GM18508 (cell line): ENCODE measurements around the gene KPNA6.
"Not testable (repeated sequence)": the region's sequence is repeated elsewhere in the genome, so short reads cannot be mapped to it uniquely, and the experiment has no call there.

Source experiments
- ATAC-seq: cut with Tn5 transposase; IDR thresholded peaks from one replicate; pipeline ENCODE4 v1.9.1; 2021; ENCODE audit warnings: moderate number of reproducible peaks; ENCODE audit not compliant: insufficient read depth, unreplicated experiment

The KPNA6 gene

DNA sequence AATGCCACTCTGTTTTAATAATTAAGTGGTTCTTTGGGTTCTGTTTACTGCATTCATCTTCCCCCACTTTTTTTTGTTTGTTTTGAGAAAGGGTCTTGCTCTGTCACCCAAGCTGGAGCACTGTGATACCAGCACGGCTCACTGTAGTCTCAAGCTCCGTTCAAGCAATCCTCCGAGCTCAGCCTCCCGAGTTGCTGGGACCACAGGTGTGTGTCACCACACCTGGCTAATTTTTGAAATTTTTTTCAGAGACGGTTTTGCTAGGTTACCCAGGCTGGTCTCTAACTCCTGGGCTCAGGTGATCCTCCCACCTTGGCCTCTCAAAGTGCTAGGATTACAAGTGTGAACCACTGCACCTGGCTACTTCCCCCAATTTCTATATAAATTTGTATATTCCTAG is 29.3 kb downstream of the KPNA6 start:
- ATAC-seq: no peak

DNA sequence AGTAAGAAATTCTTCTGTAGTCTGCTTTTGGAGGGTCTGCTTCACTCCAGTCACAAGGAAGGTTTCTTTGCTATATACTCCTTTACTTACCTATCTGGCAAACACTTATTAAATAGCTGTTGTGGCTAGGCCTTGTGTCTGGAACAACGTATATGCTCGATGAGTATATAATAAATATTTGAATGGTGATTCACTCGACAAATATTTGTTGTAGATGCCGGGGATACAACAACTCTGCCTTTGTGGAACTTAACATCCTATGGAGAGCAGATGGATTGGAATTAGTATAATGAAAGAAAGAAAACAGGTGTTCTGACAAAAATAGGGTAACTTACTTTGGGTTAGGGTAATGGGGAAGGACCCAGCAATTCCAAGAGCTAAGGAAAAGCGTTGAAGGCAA is 31.1 kb downstream of the KPNA6 start:
- no peak for ATAC-seq

DNA sequence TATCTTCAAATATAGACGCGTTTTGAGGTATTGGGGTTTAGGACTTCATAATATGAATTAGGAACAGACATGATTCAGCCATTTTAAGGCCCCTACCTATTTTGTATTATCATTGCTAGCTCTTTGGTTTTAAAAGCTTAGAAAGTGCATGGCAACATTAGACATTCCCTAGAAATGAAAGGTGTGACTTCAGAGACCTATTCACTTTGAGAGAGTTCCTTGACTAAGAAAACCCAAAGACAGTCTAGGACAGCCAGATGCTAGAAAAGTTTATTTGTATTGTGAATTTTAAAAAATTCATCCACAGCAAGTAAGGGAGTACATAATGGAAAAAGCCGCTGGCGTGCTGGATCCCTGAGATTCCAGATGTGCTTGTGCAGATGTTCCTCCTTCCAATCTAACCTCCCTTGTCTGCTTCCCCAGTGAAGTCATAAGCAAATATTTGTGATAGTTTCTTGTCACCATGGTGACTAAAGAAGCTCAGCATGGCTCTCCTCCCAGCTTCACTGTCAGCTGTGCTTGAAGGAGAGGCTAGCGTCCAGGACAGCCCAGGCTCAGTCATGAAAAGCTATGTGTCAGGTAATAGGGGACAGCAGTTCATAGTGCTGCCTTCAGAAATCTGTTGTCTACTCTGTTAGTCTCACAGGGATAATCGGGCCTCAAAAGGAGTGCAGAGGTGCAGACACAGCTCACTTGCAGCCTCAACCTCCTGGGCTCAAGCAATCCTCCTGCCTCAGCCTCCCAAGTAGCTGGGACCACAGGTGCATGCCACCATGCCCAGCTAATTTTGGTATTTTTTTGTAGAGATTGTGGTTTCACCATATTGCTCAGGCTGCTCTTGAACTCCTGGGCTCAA is 34.8 kb downstream of the KPNA6 start:
- no peak for ATAC-seq

- not testable (repeated sequence) for ATAC-seq
Observed at GRCh38 chr1:32143302-32143695, 35.4 kb downstream of the KPNA6 start.

GRCh38 chr1:32144033-32144432 is 36.2 kb downstream of the KPNA6 start:
- ATAC-seq: no peak

- not testable (repeated sequence) for ATAC-seq
Observed at GRCh38 chr1:32147799-32148198, 39.9 kb downstream of the KPNA6 start.

- ATAC-seq: no peak
Observed at GRCh38 chr1:32150847-32151246, 43.0 kb downstream of the KPNA6 start.

GRCh38 chr1:32151319-32151787 is 43.5 kb downstream of the KPNA6 start:
- ATAC-seq: no peak

DNA sequence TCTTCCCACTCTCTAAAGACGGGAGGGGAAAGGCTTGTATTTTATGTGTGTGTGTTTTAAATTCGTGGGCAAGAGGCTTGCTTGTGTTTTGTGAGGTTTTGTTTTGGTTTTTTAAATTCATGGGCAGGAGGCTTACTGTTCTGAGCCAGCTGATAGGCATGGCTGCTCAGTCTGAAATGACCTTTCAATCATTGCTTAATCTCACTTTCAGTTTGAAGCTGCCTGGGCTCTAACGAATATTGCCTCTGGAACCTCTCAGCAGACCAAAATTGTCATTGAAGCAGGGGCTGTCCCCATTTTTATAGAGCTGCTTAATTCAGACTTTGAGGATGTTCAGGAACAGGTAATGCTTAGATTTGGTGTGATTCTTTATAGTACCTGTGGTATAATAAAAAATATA is 51.3 kb downstream of the KPNA6 start:
- ATAC-seq: no peak

- no peak for ATAC-seq
Observed at GRCh38 chr1:32163405-32163804, 55.5 kb downstream of the KPNA6 start.

GRCh38 chr1:32165633-32166032 is 57.8 kb downstream of the KPNA6 start:
- not testable (repeated sequence) for ATAC-seq

GRCh38 chr1:32170991-32171390 is 63.1 kb downstream of the KPNA6 start:
- no peak for ATAC-seq

DNA sequence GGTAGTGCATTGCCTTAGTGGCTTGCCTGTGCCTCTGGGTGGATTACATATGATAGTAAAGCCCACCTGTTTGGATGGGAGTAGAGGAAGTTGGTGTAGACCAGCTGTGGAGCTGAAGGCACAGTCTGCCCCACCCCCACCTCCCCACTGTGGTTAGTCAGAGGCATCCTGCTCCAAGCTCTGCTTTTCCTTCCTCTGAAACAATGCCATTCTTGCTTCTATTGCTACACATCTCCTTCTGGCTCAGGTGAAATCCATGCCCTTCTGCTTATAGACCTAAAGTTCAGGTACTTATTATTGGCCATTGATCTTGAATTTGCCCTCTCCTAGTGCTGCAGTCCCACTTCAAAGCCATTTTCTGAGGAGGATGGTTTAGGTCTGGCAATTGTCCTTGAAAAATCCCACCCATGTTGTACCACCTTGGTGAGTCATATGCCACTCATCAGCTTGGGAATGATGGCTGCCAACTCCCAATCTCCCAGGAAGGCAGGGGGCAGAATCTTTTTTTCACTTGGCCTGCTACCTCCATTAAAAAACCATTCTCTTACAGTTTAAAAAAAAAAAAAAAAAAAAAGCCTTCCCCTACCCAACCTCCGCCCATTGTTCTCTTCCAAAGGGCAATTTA is 64.9 kb downstream of the KPNA6 start:
- ATAC-seq: no peak

DNA sequence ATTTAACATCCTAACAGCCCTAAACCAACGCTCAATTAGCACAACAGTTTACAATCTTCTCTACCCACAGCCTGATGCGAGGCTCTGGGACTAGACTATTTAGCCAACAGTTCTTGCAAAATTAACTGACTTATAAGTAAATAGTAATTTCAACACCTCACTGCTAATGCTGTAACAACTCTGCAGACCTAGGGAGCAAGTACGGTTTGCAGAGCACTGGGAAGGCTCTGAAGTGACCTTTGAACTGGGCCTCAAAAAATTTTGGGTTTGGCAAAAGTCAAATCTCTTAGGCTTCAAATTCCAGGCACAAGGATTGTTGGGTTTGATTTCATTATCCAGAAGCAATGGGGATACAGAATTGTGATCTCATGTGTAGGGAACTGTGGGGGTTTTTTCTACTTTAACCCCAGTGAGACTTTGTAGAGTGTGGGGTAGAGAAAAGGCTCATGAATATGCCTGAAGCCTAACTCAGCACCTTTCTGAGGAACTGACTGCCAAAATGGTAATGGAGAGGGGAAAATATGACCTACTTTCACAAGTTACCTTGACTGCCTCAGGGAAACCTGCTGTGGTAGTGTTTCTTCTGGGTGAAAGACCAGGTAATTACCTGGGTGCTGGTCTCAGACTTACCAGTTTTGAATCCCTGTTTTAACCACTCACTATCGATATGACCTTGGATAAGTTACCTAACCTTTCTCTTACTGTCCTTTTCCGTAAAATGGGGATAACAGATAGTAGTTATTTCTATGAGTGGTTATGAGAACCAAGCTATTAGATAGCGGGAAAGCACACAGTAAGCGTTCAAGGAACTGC is 70.7 kb downstream of the KPNA6 start:
- ATAC-seq: no peak

DNA sequence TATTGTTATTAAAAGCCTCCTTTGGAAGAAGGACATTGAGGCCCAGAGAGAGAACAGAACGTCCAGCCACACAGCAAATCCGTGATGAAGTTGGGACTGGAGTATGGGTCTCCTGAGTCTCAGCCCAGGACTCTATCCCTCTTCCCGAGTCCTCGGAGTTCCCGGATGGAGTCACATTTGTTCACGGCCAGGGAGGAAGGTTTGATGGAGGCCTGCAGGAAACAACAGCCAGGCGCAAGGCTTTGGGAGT is 71.3 kb downstream of the KPNA6 start:
- ATAC-seq: no peak

DNA sequence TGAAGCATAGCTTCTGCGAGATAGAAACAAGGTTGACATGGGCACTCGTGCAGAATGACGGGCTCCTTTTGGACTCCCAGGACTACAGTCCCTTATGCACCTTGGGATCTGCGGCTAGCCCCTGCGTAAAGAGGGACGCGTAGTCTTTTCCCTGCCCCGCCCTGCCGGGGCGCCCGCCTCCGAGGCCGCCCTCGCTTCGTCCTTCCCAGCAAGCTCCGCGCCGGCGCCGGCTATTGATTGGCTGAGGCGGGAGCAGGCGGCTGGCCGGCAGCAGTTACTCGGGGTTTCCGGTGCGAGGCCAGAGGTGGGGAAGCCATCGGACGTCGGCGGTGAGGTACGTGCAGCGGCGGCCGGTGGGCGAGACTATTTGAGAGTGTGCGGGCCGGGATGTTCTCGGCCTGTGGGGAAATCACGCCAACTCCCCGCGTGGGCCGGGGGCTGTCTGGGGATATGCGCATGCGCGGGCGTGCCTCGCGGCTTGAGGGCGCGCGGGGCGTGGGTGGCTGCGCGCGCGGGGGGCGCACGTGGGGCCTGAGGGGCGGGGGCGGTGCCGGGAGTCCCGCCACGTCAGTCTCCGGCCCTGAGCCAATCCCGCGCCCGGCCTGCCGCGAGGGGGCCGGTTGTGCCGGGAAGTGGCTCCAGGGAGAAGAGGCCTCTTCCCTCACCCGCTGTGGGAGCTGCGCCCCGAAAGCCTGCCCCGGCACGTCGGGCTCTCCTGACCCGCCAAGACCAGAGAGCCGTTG is 71.8 kb downstream of the KPNA6 start, which contains the start of gene TXLNA:
Gene TXLNA (plus strand): TSS at position 233 of the 743 bp plus-strand sequence. CDS start 671 bp downstream, outside the sequence.
- no peak for ATAC-seq

DNA sequence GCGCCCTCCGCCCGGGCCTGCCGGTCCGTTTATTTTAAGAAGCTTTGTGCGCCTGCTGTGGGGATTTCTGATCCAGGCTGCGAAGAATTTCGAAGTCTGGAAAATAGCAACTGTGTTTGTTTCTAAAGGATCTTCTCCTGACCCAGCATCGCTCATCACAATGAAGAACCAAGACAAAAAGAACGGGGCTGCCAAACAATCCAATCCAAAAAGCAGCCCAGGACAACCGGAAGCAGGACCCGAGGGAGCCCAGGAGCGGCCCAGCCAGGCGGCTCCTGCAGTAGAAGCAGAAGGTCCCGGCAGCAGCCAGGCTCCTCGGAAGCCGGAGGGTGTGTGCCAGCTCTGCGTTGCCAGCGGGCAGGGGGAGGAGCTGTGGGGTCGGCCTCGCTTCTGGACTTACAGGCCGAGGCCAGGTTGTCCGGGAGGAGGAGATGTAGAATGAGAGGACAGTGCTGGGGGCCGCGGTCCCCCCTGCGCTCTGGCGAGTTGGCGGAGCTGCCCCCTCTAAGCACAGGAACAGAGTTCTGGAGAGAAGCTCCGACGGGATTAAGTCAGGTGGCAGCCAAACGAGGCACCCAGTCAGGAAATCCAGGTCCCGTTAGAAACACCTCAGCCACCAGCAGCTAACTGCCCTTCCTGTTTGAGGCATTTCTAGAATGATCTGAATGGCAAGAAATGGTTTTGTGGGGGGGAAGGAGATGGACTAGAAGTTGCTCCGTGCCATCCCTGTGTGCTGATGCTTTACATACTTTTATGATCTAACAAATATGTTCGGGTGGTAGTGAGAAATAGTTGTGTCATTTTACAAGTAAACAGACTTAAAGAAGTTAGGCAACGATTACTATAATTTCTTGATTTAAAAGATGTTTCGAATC is 72.6 kb downstream of the KPNA6 start:
- no peak for ATAC-seq

DNA sequence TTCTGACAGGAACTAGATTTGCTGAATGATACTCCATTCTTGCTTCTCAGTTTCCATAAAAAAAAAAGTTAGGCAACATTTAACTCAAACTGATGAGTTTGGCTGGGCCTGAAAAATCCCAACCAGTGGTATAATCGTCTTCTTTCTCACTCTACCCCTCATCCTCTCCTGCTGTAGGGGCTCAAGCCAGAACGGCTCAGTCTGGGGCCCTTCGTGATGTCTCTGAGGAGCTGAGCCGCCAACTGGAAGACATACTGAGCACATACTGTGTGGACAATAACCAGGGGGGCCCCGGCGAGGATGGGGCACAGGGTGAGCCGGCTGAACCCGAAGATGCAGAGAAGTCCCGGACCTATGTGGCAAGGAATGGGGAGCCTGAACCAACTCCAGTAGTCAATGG is 73.2 kb downstream of the KPNA6 start:
- ATAC-seq: no peak

DNA sequence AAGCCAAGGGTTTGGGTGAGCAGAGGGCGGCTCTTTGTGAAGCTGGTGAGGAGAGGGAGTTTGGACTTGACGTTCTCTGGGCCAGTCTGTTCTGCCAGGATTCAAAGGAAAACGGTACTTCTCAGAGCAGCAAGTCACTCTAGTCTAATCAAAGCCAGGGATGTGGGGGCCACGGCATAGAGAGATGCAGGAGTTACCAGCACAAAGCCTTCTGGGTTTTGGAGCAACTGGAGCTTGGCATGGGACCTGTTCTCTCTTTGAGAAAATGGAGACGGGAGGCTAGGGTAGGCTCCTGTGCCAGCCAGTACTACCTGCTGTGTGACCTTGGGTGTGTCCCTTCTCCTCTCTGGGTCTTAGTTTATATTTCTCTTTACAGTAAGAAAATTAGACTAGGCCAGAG is 73.7 kb downstream of the KPNA6 start:
- no peak for ATAC-seq
